Epithelial cell of esophagus (primary cell): Measurements from ENCODE around the gene KCNQ1OT1.

Experiments used
- DNase-seq: peaks from one replicate; pipeline ENCODE4 v3.0.0; 2010; ENCODE audit warnings: low read depth
- H3K4me3 ChIP-seq: 2 replicates; pipeline ENCODE4 v1.5.1; 2011; ENCODE audit warnings: mild to moderate bottlenecking, low read length, control low read depth
- CTCF ChIP-seq: IDR thresholded peaks from 2 replicates; pipeline ENCODE4 v1.5.1; 2011; ENCODE audit warnings: low read depth, mild to moderate bottlenecking, low read length, control low read depth, inconsistent platforms; ENCODE audit not compliant: insufficient read depth; ENCODE audit errors: missing control alignments

Gene KCNQ1OT1

GRCh38 chr11:2663506-2663905 is 36.3 kb downstream of the KCNQ1OT1 start:
- no peak for DNase-seq
- no peak for TF ChIP-seq CTCF
- H3K4me3 ChIP-seq, result no peak overlapping the region

GRCh38 chr11:2662430-2663299 is 37.1 kb downstream of the KCNQ1OT1 start:
- H3K4me3 ChIP-seq, result no peak overlapping the region
- no peak for DNase-seq
- TF ChIP-seq CTCF, result no peak

GRCh38 chr11:2662024-2662312 is 37.8 kb downstream of the KCNQ1OT1 start:
- no peak for TF ChIP-seq CTCF
- DNase-seq, result no peak
- H3K4me3 ChIP-seq, result no peak overlapping the region

GRCh38 chr11:2661173-2662023 is 38.4 kb downstream of the KCNQ1OT1 start:
- no peak overlapping the region for H3K4me3 ChIP-seq
- no peak for TF ChIP-seq CTCF
- no peak for DNase-seq

GRCh38 chr11:2660357-2660939 is 39.3 kb downstream of the KCNQ1OT1 start:
- DNase-seq, result no peak
- no peak for TF ChIP-seq CTCF
- no peak overlapping the region for H3K4me3 ChIP-seq

- H3K4me3 ChIP-seq, result no peak overlapping the region
- no peak for DNase-seq
- no peak for TF ChIP-seq CTCF
Observed at GRCh38 chr11:2657697-2658284, 42.0 kb downstream of the KCNQ1OT1 start.
